Midbrain (tissue), 1 donor: ENCODE data around the gene ZNF563.
"Not testable (repeated sequence)": the region's sequence is repeated elsewhere in the genome, so short reads cannot be mapped to it uniquely, and the experiment has no call there.

Experiments used
- DNase-seq: peaks from one replicate; lab custom pipeline; 2025; lab: John Stamatoyannopoulos, UW

Gene ZNF563

GRCh38 chr19:12333162-12334159 lies at the start of gene ZNF563:
ZNF563 (minus strand) TSS chr19:12333633; CDS start chr19:12333482, 151 bp downstream.
- peak; percentile 97 for DNase-seq

- DNase-seq = no peak
Measured at GRCh38 chr19:12380444-12380737, 47.0 kb upstream of the ZNF563 start.

DNA sequence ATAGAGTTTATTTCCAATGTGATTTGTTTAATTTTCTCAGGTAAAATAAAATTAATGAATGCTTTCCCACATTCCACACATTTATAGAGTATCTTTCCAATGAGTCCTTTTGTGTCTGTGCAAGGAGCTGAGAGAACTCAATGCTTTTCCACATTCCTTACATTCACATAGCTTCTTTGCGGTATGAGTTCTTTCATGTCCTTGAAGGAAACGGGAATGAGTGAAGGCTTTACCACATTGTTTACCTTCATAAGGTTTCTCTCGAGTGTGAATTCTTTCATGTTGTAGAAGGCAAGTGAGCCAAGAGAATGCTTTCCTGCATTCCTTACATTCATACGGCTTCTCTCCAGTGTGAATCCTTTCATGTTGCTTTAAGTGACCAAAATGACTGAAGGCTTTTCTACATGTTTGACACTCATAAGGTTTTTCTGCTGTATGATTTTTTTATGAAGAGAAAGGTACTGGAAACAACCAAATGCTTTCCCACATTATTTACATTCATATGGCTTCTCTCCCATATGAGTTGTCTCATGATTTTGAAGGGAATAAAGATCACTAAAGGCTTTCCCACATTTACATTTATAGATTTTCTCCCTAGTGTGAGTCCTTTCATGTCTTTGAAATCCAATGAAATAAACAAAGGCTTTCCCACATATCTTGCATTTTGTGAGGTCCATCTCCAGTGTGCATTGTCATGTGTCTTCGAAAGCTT lies 46.5 kb upstream of the ZNF563 start:
- DNase-seq = no peak

- DNase-seq = no peak
Measured at GRCh38 chr19:12374026-12374425, 40.6 kb upstream of the ZNF563 start.

GRCh38 chr19:12365236-12366162 lies 32.1 kb upstream of the ZNF563 start, which contains the start of gene ZNF442:
ZNF442 (minus strand) TSS chr19:12365683; CDS start chr19:12363631, 2,052 bp downstream.
- DNase-seq = peak; percentile 96

GRCh38 chr19:12364391-12365235 lies 31.2 kb upstream of the ZNF563 start:
- no peak for DNase-seq

DNA sequence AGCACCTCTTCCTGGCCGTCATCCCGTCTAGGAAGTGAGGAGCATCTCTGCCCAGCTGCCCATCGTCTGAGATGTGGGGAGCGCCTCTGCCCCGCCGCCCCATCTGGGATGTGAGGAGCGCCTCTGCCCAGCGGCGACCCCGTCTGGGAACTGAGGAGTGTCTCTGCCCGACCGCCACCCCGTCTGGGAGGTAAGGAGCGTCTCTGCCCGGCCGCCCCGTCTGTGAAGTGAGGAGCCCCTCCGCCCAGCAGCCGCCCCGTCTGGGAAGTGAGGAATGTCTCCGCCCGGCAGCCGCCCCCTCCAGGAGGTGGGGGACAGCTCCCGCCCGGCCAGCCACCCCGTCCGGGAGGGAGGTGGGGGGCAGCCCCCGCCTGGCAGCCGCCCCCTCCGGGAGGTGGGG lies 28.8 kb upstream of the ZNF563 start:
- DNase-seq = not testable (repeated sequence)

DNA sequence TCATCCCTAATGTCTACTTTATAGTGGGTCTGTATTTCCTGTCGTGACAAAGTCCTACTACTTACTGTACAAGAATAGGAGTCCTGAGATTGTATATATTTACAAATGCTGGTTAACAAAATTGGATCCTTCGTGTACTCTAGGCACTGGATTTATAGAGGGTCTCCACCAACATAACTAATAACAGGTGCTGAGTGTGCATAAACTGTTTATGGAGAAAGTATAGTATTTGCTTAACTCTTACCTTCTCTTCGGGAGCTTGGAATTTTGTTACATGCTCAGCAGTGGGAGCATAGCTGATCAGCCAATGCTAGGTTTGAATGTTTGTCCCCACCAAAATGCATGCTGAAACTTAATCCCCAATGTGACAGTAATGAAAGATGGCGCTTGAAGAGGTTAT lies 19.9 kb upstream of the ZNF563 start:
- no peak for DNase-seq

- no peak for DNase-seq
Measured at GRCh38 chr19:12350890-12351197, 17.4 kb upstream of the ZNF563 start.

- DNase-seq = no peak
Measured at GRCh38 chr19:12350185-12350889, 16.9 kb upstream of the ZNF563 start.

DNA sequence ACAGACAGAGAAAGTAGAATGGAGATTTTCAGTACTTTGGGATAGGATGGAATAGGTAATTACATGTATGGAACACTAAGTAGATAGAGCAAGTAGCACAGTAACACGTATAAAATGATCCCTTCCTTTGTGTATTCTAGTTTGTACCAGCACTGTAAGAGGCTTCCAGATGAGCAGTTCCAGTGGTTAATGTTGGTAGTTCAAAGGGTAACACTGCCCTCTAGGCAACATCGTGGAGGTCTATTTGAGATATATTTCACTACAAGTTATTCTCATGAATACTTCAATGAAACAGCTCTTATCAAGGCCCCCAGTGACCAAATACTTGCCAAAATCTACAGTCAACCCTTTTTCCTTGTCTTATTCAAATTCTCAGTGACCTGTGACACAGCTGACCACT lies 13.5 kb upstream of the ZNF563 start:
- no peak for DNase-seq

GRCh38 chr19:12345197-12345596 lies 11.8 kb upstream of the ZNF563 start:
- no peak for DNase-seq

- no peak for DNase-seq
Measured at GRCh38 chr19:12331211-12331941, 2.1 kb downstream of the ZNF563 start.

DNA sequence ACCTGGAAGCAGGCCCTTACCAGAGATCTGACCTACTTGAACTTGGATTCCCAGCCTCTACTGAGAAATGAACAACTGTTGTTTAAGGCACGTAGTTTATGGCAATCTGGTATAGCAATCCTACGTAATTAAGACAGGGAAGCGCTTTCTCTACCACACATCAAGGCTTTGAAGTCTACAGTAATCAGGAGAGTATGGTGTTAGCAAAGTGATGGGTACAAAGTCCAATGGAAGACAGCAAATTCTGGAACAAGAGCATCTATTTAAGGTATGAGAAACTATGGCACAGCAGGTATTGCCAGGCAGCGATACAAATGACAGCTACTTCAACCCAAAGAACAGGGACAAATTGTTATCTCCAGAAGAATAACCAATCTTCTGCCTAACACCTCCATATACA lies 3.1 kb downstream of the ZNF563 start:
- no peak for DNase-seq

DNA sequence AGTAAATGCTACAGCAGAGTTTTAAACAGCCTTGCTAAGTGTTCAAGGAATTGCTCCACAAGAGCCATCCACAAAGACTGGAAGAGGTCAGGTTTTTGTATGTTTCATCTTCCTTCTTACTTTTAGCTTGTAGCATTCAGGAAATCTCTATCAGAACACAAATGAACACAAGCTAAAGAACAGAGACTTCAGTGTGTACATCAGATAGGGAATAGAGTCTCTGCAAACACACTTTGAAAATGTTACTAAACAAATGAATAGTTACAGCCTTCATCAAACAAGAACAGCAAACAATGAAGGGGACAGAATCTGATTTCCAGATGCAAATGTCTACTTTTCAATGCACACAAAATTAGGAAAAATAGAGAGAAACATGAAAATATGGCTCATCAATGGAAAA lies 7.7 kb downstream of the ZNF563 start:
- no peak for DNase-seq

- no peak for DNase-seq
Measured at GRCh38 chr19:12318782-12319413, 14.5 kb downstream of the ZNF563 start.

DNA sequence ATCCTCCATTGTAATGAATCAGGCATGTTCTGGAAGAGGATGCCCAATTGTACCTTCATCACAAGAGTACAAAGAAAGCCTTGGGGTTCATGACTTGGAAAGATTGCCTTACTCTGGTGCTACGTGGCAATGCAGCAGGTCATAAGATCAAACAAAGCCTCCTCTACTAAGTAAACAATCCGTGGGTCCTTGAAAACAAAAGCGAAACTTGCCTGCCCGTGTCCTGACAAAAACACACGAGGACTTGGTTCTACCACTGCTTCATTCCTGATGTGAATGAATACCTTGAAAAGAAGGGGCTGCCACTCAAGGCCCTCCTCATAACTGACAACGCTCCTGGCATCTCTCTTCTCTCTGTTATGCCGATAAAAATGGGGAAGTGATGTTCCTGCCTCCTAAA lies 18.9 kb downstream of the ZNF563 start:
- no peak for DNase-seq

- not testable (repeated sequence) for DNase-seq
Measured at GRCh38 chr19:12308891-12309290, 24.5 kb downstream of the ZNF563 start.

- no peak for DNase-seq
Measured at GRCh38 chr19:12295191-12295590, 38.2 kb downstream of the ZNF563 start.
